ENCODE data around the gene SHPK. TPM values are rescaled to one million over a fixed set of nuclear protein-coding genes. Genes with fewer than 3 reads are reported as not detected.
"Not testable (repeated sequence)": the region's sequence is repeated elsewhere in the genome, so short reads cannot be mapped to it uniquely, and the experiment has no call there.

The SHPK gene
- total RNA-seq, 2 donors from 2014 or later: 13.6 to 25.5 TPM

- Histone ChIP-seq H3K27ac (no peak overlapping the region), H3K9me3 (no peaks in the 10 kb centered on the region), H3K36me3 (no peaks in the 10 kb centered on the region), H3K27me3 (replicated peaks; ENCODE audit: insufficient read depth) (no peaks in the 10 kb centered on the region), H3K4me1 (replicated peaks) (no peaks in the 10 kb centered on the region), H3K4me3 (no peak overlapping the region)
- 94% methylated on average over 22 of the region's 22 CpGs for WGBS
- intact Hi-C loops (cut with DNase I): no loop called here
- no peak for DNase-seq (ENCODE audit: low spot score)
- TF ChIP-seq POLR2AphosphoS5 (IDR thresholded peaks at IDR 0.05) (no peak), POLR2A (IDR thresholded peaks at IDR 0.05) (no peak)
- TF ChIP-seq, protein P1, sequence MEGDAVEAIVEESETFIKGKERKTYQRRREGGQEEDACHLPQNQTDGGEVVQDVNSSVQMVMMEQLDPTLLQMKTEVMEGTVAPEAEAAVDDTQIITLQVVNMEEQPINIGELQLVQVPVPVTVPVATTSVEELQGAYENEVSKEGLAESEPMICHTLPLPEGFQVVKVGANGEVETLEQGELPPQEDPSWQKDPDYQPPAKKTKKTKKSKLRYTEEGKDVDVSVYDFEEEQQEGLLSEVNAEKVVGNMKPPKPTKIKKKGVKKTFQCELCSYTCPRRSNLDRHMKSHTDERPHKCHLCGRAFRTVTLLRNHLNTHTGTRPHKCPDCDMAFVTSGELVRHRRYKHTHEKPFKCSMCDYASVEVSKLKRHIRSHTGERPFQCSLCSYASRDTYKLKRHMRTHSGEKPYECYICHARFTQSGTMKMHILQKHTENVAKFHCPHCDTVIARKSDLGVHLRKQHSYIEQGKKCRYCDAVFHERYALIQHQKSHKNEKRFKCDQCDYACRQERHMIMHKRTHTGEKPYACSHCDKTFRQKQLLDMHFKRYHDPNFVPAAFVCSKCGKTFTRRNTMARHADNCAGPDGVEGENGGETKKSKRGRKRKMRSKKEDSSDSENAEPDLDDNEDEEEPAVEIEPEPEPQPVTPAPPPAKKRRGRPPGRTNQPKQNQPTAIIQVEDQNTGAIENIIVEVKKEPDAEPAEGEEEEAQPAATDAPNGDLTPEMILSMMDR (IDR thresholded peaks at IDR 0.05): no peak
Observed at GRCh38 chr17:3589784-3590183, 46.3 kb downstream of the SHPK start.

GRCh38 chr17:3585826-3586225 is 50.2 kb downstream of the SHPK start:
- no peaks in the 10 kb centered on the region for H3K27me3 ChIP-seq (replicated peaks; ENCODE audit: insufficient read depth)
- WGBS: 90% methylated on average over 17 of the region's 17 CpGs
- no peak for DNase-seq (ENCODE audit: low spot score)
- H3K36me3 ChIP-seq: no peaks in the 10 kb centered on the region
- H3K4me3 ChIP-seq: no peak overlapping the region
- intact Hi-C loops (cut with DNase I): no loop called here
- TF ChIP-seq POLR2A (IDR thresholded peaks at IDR 0.05): no peak
- no peak for TF ChIP-seq POLR2AphosphoS5 (IDR thresholded peaks at IDR 0.05)
- TF ChIP-seq, protein P1 (IDR thresholded peaks at IDR 0.05): no peak
- no peak overlapping the region for H3K27ac ChIP-seq
- no peaks in the 10 kb centered on the region for H3K4me1 ChIP-seq (replicated peaks)
- no peaks in the 10 kb centered on the region for H3K9me3 ChIP-seq

DNA sequence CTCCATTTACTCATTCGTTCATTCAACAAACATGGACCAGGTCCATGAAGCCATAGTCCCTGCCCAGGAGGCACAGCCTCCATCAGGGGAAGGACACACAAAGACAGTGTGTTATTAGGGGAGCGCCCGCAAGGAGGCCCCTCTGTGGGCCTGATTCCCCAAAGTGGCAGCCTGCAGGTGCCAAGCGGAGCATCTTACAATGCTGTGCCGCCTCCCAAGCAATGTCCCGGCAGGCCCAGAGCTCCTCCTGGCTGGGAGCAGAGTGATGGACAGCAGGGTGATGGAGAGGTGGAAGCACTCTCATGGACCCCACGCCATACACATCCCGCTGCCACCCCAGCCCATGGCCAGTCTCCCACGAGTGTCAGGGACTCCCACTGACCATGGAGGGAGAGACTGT is 52.6 kb downstream of the SHPK start:
- intact Hi-C loops (cut with DNase I): no loop called here
- H3K36me3 ChIP-seq: no peaks in the 10 kb centered on the region
- TF ChIP-seq, protein P1 (IDR thresholded peaks at IDR 0.05): no peak
- TF ChIP-seq POLR2A (IDR thresholded peaks at IDR 0.05): no peak
- no peak for TF ChIP-seq POLR2AphosphoS5 (IDR thresholded peaks at IDR 0.05)
- H3K9me3 ChIP-seq: no peaks in the 10 kb centered on the region
- WGBS: 91% methylated on average over 9 of the region's 9 CpGs
- no peak for DNase-seq (ENCODE audit: low spot score)
- H3K4me3 ChIP-seq: no peak overlapping the region
- no peaks in the 10 kb centered on the region for H3K4me1 ChIP-seq (replicated peaks)
- no peak overlapping the region for H3K27ac ChIP-seq
- H3K27me3 ChIP-seq (replicated peaks; ENCODE audit: insufficient read depth): no peaks in the 10 kb centered on the region

DNA sequence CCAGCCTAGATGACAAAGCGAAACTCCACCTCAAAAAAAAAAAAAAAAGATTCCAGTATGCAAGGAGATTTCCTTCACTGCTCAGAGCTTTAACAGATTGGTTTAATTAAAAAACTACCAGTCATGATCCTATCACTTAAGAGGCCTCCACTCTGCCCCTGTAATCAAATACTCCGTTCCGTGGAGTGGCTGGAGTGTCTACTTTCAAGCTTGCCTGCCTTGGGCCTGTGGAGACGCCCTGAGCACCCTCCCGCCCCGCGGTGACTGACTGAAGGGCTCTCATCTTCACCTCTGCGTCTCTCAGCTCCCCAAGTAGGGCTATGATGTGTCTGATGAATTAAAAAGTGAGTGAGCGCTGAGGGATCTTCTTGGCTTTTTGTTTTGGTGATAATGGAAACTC is 53.1 kb downstream of the SHPK start:
- WGBS: 95% methylated on average over 9 of the region's 9 CpGs
- no peak for DNase-seq (ENCODE audit: low spot score)

GRCh38 chr17:3578667-3579066 is 57.4 kb downstream of the SHPK start:
- 89% methylated on average over 4 of the region's 4 CpGs for WGBS
- H3K27ac ChIP-seq; intact Hi-C loops (cut with DNase I); H3K27me3 ChIP-seq (replicated peaks; ENCODE audit: insufficient read depth); DNase-seq (ENCODE audit: low spot score); H3K36me3 ChIP-seq; H3K9me3 ChIP-seq; H3K4me1 ChIP-seq (replicated peaks); H3K4me3 ChIP-seq: not testable (repeated sequence)

More for the DNA sequence above, 53.1 kb downstream of the SHPK start:
- Histone ChIP-seq H3K27me3 (replicated peaks; ENCODE audit: insufficient read depth) (no peaks in the 10 kb centered on the region), H3K9me3 (no peaks in the 10 kb centered on the region), H3K36me3 (no peaks in the 10 kb centered on the region), H3K4me1 (replicated peaks) (no peaks in the 10 kb centered on the region), H3K27ac (no peak overlapping the region), H3K4me3 (no peak overlapping the region)
- TF ChIP-seq POLR2AphosphoS5 (IDR thresholded peaks at IDR 0.05) (no peak), POLR2A (IDR thresholded peaks at IDR 0.05) (no peak)
- TF ChIP-seq, protein P1 (IDR thresholded peaks at IDR 0.05): no peak
- intact Hi-C loops (cut with DNase I): no loop called here

Data from prostate gland (tissue), 2 donors.